DOHH2 (cell line): Measurements from ENCODE around the gene OXSR1.

Source experiments
- H3F3A ChIP-seq: fragments of 200-600 bp; sonication (generic), shearing (Covaris generic); 2 replicates; pipeline ENCODE4 v1.6.0; 2016; ENCODE audit warnings: antibody characterized with exemption, mild to moderate bottlenecking; ENCODE audit not compliant: control insufficient read depth, insufficient read depth
- H3K27ac ChIP-seq: fragments of 200-600 bp; sonication (generic); 2 replicates; pipeline ENCODE4 v1.5.1; 2014; ENCODE audit warnings: low read depth, mild to moderate bottlenecking, low read length, moderate library complexity
- H3K27me3 ChIP-seq: fragments of 200-600 bp; sonication (generic); 2 replicates; pipeline ENCODE4 v1.6.1; 2014; ENCODE audit warnings: mild to moderate bottlenecking, low read length, mixed read lengths; ENCODE audit not compliant: control insufficient read depth
- H3K36me3 ChIP-seq: fragments of 200-600 bp; sonication (generic); 2 replicates; pipeline ENCODE4 v1.6.1; 2014; ENCODE audit warnings: mild to moderate bottlenecking, low read length, moderate library complexity, mixed read lengths; ENCODE audit not compliant: control insufficient read depth
- H3K4me1 ChIP-seq: fragments of 200-600 bp; sonication (generic); 2 replicates; pipeline ENCODE4 v1.6.1; 2014; ENCODE audit warnings: mild to moderate bottlenecking, low read length, mixed read lengths; ENCODE audit not compliant: control insufficient read depth
- H3K4me2 ChIP-seq: fragments of 200-600 bp; sonication (generic); 2 replicates; pipeline ENCODE4 v1.6.0; 2014; ENCODE audit warnings: mild to moderate bottlenecking, low read length, moderate library complexity
- H3K4me3 ChIP-seq: fragments of 200-600 bp; sonication (generic); 2 replicates; pipeline ENCODE4 v1.5.1; 2014; ENCODE audit warnings: mild to moderate bottlenecking, low read length, mixed read lengths
- H3K79me2 ChIP-seq: fragments of 200-600 bp; sonication (generic); 2 replicates; pipeline ENCODE4 v1.6.1; 2014; ENCODE audit warnings: mild to moderate bottlenecking, low read length, mixed read lengths; ENCODE audit not compliant: control insufficient read depth
- H3K9me2 ChIP-seq: fragments of 200-600 bp; sonication (generic); replicated peaks from 2 replicates; pipeline ENCODE4 v1.6.1; 2014; ENCODE audit warnings: mild to moderate bottlenecking, low read length, mixed read lengths; ENCODE audit not compliant: control insufficient read depth
- H3K9me3 ChIP-seq: fragments of 200-600 bp; sonication (generic); 2 replicates; pipeline ENCODE4 v1.6.1; 2014; ENCODE audit warnings: antibody characterized with exemption, low read length, mixed read lengths; ENCODE audit not compliant: control insufficient read depth, insufficient read depth
- H4K20me1 ChIP-seq: fragments of 200-600 bp; sonication (generic); 2 replicates; pipeline ENCODE4 v1.6.0; 2014; ENCODE audit warnings: low read depth, mild to moderate bottlenecking, antibody characterized with exemption, low read length, moderate library complexity; ENCODE audit not compliant: control insufficient read depth, insufficient read depth
- EZH2phosphoT487 ChIP-seq: fragments of 200-600 bp; sonication (generic); IDR thresholded peaks from 2 replicates; pipeline ENCODE4 v1.6.1; 2017; ENCODE audit warnings: borderline replicate concordance, mild to moderate bottlenecking, antibody characterized with exemption, low read length, moderate library complexity, mixed read lengths
- TF ChIP-seq, protein P1 (sequence below): fragments of 200-600 bp; sonication (generic); IDR thresholded peaks from one replicate; pipeline ENCODE4 v1.5.1; 2014; ENCODE audit warnings: antibody characterized with exemption, mild to moderate bottlenecking, low read depth, low read length; ENCODE audit not compliant: poor library complexity, severe bottlenecking

OXSR1 gene

DNA sequence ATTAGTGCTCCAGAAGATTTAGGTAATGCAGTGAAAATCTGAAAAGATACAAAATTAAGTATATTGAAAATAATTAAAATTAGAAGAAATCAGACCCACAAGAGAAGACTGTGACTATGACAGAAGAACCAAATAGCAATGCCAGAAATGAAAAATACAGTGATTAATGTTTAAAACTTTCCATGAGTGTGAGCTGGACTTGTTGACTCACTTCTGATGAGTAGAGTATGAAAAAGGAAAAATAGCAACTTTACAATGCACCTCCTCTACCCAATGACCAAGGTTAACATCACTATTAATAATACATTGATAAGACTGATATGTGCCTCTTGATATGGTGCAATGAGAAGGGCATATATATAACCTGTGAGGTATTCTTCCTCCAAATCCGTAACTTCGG is 60.9 kb downstream of the OXSR1 start:
- H3F3A ChIP-seq: no peaks in the 10 kb centered on the region
- H3K9me3 ChIP-seq: no peaks in the 10 kb centered on the region
- no peaks in the 10 kb centered on the region for H3K9me2 ChIP-seq
- no peak overlapping the region for H3K4me3 ChIP-seq
- no peaks in the 10 kb centered on the region for H4K20me1 ChIP-seq
- no peak overlapping the region for H3K27ac ChIP-seq
- TF ChIP-seq EZH2phosphoT487: no peak
- TF ChIP-seq, protein P1, sequence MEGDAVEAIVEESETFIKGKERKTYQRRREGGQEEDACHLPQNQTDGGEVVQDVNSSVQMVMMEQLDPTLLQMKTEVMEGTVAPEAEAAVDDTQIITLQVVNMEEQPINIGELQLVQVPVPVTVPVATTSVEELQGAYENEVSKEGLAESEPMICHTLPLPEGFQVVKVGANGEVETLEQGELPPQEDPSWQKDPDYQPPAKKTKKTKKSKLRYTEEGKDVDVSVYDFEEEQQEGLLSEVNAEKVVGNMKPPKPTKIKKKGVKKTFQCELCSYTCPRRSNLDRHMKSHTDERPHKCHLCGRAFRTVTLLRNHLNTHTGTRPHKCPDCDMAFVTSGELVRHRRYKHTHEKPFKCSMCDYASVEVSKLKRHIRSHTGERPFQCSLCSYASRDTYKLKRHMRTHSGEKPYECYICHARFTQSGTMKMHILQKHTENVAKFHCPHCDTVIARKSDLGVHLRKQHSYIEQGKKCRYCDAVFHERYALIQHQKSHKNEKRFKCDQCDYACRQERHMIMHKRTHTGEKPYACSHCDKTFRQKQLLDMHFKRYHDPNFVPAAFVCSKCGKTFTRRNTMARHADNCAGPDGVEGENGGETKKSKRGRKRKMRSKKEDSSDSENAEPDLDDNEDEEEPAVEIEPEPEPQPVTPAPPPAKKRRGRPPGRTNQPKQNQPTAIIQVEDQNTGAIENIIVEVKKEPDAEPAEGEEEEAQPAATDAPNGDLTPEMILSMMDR: no peak
- H3K79me2 ChIP-seq: no peaks in the 10 kb centered on the region
- no peak overlapping the region for H3K4me2 ChIP-seq
- peaks cover 67% of the 10 kb centered on the region for H3K36me3 ChIP-seq
- H3K4me1 ChIP-seq: no peaks in the 10 kb centered on the region
- H3K27me3 ChIP-seq: no peaks in the 10 kb centered on the region

DNA sequence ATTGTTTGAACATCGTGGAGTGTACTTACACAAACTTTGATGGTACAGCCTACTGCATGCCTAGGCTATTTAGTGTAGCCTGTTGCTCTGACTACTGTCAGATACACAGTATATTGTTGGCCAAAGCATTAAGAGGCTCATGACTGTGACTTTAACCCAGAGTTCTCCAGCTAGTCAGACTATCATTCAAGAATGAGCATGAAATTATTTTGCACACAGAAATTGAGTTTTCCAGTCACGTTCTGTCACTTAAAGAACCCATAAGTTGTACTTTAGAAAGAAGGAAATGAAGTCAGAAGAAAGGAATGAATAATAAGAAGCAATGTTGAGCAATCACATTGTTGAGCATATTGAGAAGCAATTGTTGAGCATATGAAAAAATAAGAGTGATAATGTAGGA is 62.7 kb downstream of the OXSR1 start:
- H3F3A ChIP-seq: no peaks in the 10 kb centered on the region
- H3K36me3 ChIP-seq: peaks cover 62% of the 10 kb centered on the region
- H3K9me2 ChIP-seq: no peaks in the 10 kb centered on the region
- no peaks in the 10 kb centered on the region for H4K20me1 ChIP-seq
- no peaks in the 10 kb centered on the region for H3K27me3 ChIP-seq
- H3K4me3 ChIP-seq: no peak overlapping the region
- H3K4me1 ChIP-seq: no peaks in the 10 kb centered on the region
- no peaks in the 10 kb centered on the region for H3K9me3 ChIP-seq
- TF ChIP-seq, protein P1: no peak
- no peak for TF ChIP-seq EZH2phosphoT487
- no peak overlapping the region for H3K4me2 ChIP-seq
- no peak overlapping the region for H3K27ac ChIP-seq
- H3K79me2 ChIP-seq: no peaks in the 10 kb centered on the region

- no peaks in the 10 kb centered on the region for H3K4me1 ChIP-seq
- H3K79me2 ChIP-seq: no peaks in the 10 kb centered on the region
- H3F3A ChIP-seq: no peaks in the 10 kb centered on the region
- H3K9me3 ChIP-seq: no peaks in the 10 kb centered on the region
- H3K9me2 ChIP-seq: no peaks in the 10 kb centered on the region
- no peak overlapping the region for H3K4me2 ChIP-seq
- H4K20me1 ChIP-seq: no peaks in the 10 kb centered on the region
- H3K36me3 ChIP-seq: peaks cover 58% of the 10 kb centered on the region
- no peaks in the 10 kb centered on the region for H3K27me3 ChIP-seq
- no peak overlapping the region for H3K27ac ChIP-seq
- no peak overlapping the region for H3K4me3 ChIP-seq
- TF ChIP-seq EZH2phosphoT487: no peak
- TF ChIP-seq, protein P1: no peak
Measured at GRCh38 chr3:38229036-38229435, 63.7 kb downstream of the OXSR1 start.

DNA sequence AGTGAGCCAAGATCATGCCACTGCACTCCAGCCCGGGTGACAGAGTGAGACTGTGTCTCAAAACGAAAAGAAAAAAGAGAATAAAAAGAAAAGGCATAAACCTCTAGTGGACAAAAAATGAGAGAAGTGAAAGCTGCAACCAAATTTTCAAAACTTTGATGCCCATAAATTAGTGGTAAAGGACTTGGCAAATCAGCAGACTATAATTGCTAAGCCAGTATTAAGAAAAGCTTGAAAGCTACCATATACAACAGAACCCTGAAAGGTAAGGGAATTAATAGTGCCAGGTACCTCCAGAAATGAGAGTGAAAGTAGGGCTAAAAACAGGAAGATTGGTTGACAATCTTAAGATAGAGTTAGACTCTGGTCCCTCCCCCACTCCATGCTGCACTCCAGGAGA is 67.4 kb downstream of the OXSR1 start:
- Histone ChIP-seq H4K20me1 (no peaks in the 10 kb centered on the region), H3K9me3 (no peaks in the 10 kb centered on the region), H3K4me1 (no peaks in the 10 kb centered on the region), H3K9me2 (no peaks in the 10 kb centered on the region), H3K4me2 (no peak overlapping the region), H3K36me3 (peaks cover 57% of the 10 kb centered on the region), H3K4me3 (no peak overlapping the region), H3F3A (no peaks in the 10 kb centered on the region), H3K27me3 (no peaks in the 10 kb centered on the region), H3K79me2 (no peaks in the 10 kb centered on the region), H3K27ac (no peak overlapping the region)
- TF ChIP-seq EZH2phosphoT487: no peak
- TF ChIP-seq, protein P1: no peak
